MCF 10A (cell line): ENCODE measurements around the gene ZNF592. TPM values are rescaled to one million over a fixed set of nuclear protein-coding genes. Genes with fewer than 3 reads are reported as not detected.

ENCODE experiments used
- BruUV-seq: library from RNA; stranded (reverse); fragments of 400-500 nt; replicated peaks from 2 replicates; lab custom pipeline; 2021; lab: Mats Ljungman, UMichigan
- CTCF ChIA-PET: fragments of 300-600 bp; sonication (Branson Sonifier 250); formaldehyde crosslinking; extraction: SDS; loops from one replicate; lab custom pipeline; 2021; ENCODE audit warnings: antibody characterized with exemption, inconsistent platforms; lab: Yijun Ruan, JAX
- POLR2A ChIA-PET: fragments of 300-600, 350-650 bp; sonication (Branson Sonifier 250); formaldehyde crosslinking; extraction: SDS; loops from one replicate; lab custom pipeline; 2020; ENCODE audit warnings: antibody characterized with exemption, inconsistent platforms; lab: Yijun Ruan, JAX
- DNase-seq: peaks from one replicate; pipeline ENCODE4 v3.0.0-alpha.2; 2018; ENCODE audit not compliant: unreplicated experiment
- H3K27ac Mint-ChIP-seq: one replicate; pipeline ENCODE4 v1.8.0; 2022; ENCODE audit warnings: mild to moderate bottlenecking, low read depth, mixed read lengths; ENCODE audit not compliant: unreplicated experiment
- H3K27me3 Mint-ChIP-seq: one replicate; pipeline ENCODE4 v1.8.0; 2022; ENCODE audit warnings: mixed read lengths; ENCODE audit not compliant: insufficient read depth, unreplicated experiment
- H3K36me3 Mint-ChIP-seq: one replicate; pipeline ENCODE4 v1.8.0; 2022; ENCODE audit warnings: mild to moderate bottlenecking, moderate library complexity, mixed read lengths; ENCODE audit not compliant: insufficient read depth, unreplicated experiment
- H3K4me1 Mint-ChIP-seq: one replicate; pipeline ENCODE4 v1.8.0; 2022; ENCODE audit warnings: mixed read lengths; ENCODE audit not compliant: insufficient read depth, unreplicated experiment
- H3K4me3 Mint-ChIP-seq: one replicate; pipeline ENCODE4 v1.8.0; 2022; ENCODE audit warnings: mild to moderate bottlenecking, moderate library complexity, mixed read lengths; ENCODE audit not compliant: unreplicated experiment
- H3K9me3 Mint-ChIP-seq: one replicate; pipeline ENCODE4 v1.8.0; 2022; ENCODE audit warnings: mixed read lengths; ENCODE audit not compliant: unreplicated experiment
- CTCF ChIP-seq: fragments of 200-600 bp; IDR thresholded peaks from one replicate; pipeline ENCODE4 v1.8.0; 2022; ENCODE audit warnings: antibody characterized with exemption, mild to moderate bottlenecking; ENCODE audit not compliant: unreplicated experiment
- intact Hi-C: fragments of 100-400 bp; cut with micrococcal nuclease; formaldehyde crosslinking; loops from 2 replicates; pipeline ENCODE4 v1.14.1; 2022
- total RNA-seq: library from RNA; stranded (reverse); gene quantifications from 2 replicates; pipeline ENCODE4 v1.2.3, GENCODE V29; 2022

ZNF592 gene
- total RNA-seq, 1 experiment from 2014 or later = 27.5 TPM

GRCh38 chr15:84759018-84759417 is 10.6 kb downstream of the ZNF592 start:
- intact Hi-C loops = no loop called here
- DNase-seq = no peak
- BruUV-seq = no TSS peak
- H3K27ac Mint-ChIP-seq = no peak overlapping the region
- peaks cover 6% of the 10 kb centered on the region for H3K36me3 Mint-ChIP-seq
- H3K27me3 Mint-ChIP-seq = no peaks in the 10 kb centered on the region
- no peaks in the 10 kb centered on the region for H3K4me1 Mint-ChIP-seq
- no peak overlapping the region for H3K4me3 Mint-ChIP-seq
- no peak for TF ChIP-seq CTCF
- no peaks in the 10 kb centered on the region for H3K9me3 Mint-ChIP-seq
- ChIA-PET POLR2A (no interaction called here), CTCF (no interaction called here)

- no peak overlapping the region for H3K4me3 Mint-ChIP-seq
- intact Hi-C loops = no loop called here
- no peak overlapping the region for H3K27ac Mint-ChIP-seq
- no TSS peak for BruUV-seq
- H3K36me3 Mint-ChIP-seq = peaks cover 7% of the 10 kb centered on the region
- ChIA-PET CTCF (interaction anchor here (0.6 to 1.0 kb wide), 2 partner anchors 13 to 51 kb away, joined by 3 to 5 read pairs; no protein-coding TSS in a partner anchor), POLR2A (no interaction called here)
- no peak for DNase-seq
- peaks cover 5% of the 10 kb centered on the region for H3K4me1 Mint-ChIP-seq
- TF ChIP-seq CTCF = no peak
- H3K27me3 Mint-ChIP-seq = no peaks in the 10 kb centered on the region
- H3K9me3 Mint-ChIP-seq = no peaks in the 10 kb centered on the region
These were observed 11.8 kb downstream of the ZNF592 start for GRCh38 chr15:84760219-84760618.

DNA sequence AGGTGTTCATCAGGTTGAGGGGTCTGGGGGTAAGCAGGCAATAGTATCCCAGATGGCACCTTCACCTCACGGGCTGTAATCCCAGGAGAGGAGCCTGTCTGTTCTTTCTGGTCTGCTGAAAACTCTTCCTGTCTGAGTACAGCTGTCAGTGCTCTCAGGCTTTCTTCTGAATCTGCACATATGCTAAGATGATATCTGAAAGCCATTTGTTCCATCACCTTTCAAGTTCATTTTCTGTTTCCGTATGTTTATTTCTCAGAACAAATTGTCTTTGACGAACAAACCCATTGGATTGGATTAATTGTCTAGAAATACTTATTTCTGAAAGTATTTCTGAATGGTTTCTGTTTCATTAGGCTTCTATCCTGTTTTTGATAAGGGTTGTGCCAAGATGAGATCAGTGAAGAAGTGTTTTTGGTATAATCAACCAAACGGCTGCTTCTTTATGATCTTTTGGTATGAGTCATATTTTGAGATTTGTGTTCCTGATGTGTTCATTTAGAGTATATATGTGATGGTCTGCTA is 13.3 kb downstream of the ZNF592 start:
- CTCF ChIA-PET = no interaction called here
- Mint-ChIP-seq H3K36me3 (peaks cover 13% of the 10 kb centered on the region), H3K27me3 (no peaks in the 10 kb centered on the region), H3K4me3 (no peak overlapping the region), H3K9me3 (no peaks in the 10 kb centered on the region), H3K27ac (no peak overlapping the region), H3K4me1 (peaks cover 12% of the 10 kb centered on the region)
- intact Hi-C loops = no loop called here
- POLR2A ChIA-PET = no interaction called here
- no peak for TF ChIP-seq CTCF
- DNase-seq = no peak
- BruUV-seq = no TSS peak

GRCh38 chr15:84762840-84763572 is 14.6 kb downstream of the ZNF592 start:
- H3K4me3 Mint-ChIP-seq = no peak overlapping the region
- DNase-seq = no peak
- CTCF ChIA-PET = no interaction called here
- no peaks in the 10 kb centered on the region for H3K9me3 Mint-ChIP-seq
- peaks cover 13% of the 10 kb centered on the region for H3K4me1 Mint-ChIP-seq
- TF ChIP-seq CTCF = no peak
- POLR2A ChIA-PET = interaction anchor here (1.5 kb wide), 1 partner anchor 48 kb away, joined by 5 read pairs; no protein-coding TSS in a partner anchor
- H3K27me3 Mint-ChIP-seq = no peaks in the 10 kb centered on the region
- H3K27ac Mint-ChIP-seq = no peak overlapping the region
- intact Hi-C loops = no loop called here
- no TSS peak for BruUV-seq
- H3K36me3 Mint-ChIP-seq = peaks cover 19% of the 10 kb centered on the region
